Activated naive CD8-positive, alpha-beta T cell treated with anti-CD3 and anti-CD28 coated beads, Interleukin-2, amount 10 ng/mL, durations not matched to agents 7 days and 5 days (primary cell): ENCODE measurements around the gene CDV3. TPM values are rescaled to one million over a fixed set of nuclear protein-coding genes. Genes with fewer than 3 reads are reported as not detected.

ENCODE experiments used
- ATAC-seq: fragments of 150-1000 bp; cut with Tn5 transposase; one replicate; pipeline ENCODE4 v1.10.0; 2021; ENCODE audit warnings: low read depth, moderate library complexity
- POLR2A ChIA-PET: fragments of 350-600 bp; sonication (Branson Sonifier 250); formaldehyde crosslinking; loops from one replicate; lab custom pipeline; 2021; ENCODE audit warnings: antibody characterized with exemption; lab: Charles Lee
- DNase-seq: peaks from one replicate; pipeline ENCODE4 v3.0.0; 2021
- H3K27ac Mint-ChIP-seq: one replicate; pipeline ENCODE4 v1.8.0; 2022; ENCODE audit warnings: mild to moderate bottlenecking, mixed read lengths
- H3K27me3 Mint-ChIP-seq: one replicate; pipeline ENCODE4 v1.8.0; 2022; ENCODE audit warnings: mild to moderate bottlenecking, moderate library complexity, mixed read lengths
- H3K36me3 Mint-ChIP-seq: one replicate; pipeline ENCODE4 v1.8.0; 2021; ENCODE audit warnings: mild to moderate bottlenecking, mixed read lengths
- H3K4me1 Mint-ChIP-seq: one replicate; pipeline ENCODE4 v1.8.0; 2021; ENCODE audit warnings: mixed read lengths
- H3K4me3 Mint-ChIP-seq: one replicate; pipeline ENCODE4 v1.8.0; 2022; ENCODE audit warnings: mild to moderate bottlenecking, moderate library complexity, mixed read lengths
- H3K9me3 Mint-ChIP-seq: one replicate; pipeline ENCODE4 v1.8.0; 2021; ENCODE audit warnings: mixed read lengths
- total RNA-seq, 2 experiments: library from RNA; stranded (reverse); gene quantifications; one replicate each; pipeline ENCODE4 v1.2.3, GENCODE V29; 2021

CDV3 gene
- total RNA-seq, 2 experiments from 2014 or later = 183 to 200 TPM

- Mint-ChIP-seq H3K27ac (no peak overlapping the region), H3K27me3 (no peaks in the 10 kb centered on the region), H3K4me3 (no peak overlapping the region), H3K36me3 (peaks cover 42% of the 10 kb centered on the region), H3K4me1 (peaks cover 12% of the 10 kb centered on the region), H3K9me3 (no peaks in the 10 kb centered on the region)
- no peak for DNase-seq
- ATAC-seq = no peak
- POLR2A ChIA-PET = no interaction called here
Observed at GRCh38 chr3:133633439-133633838, 60.0 kb downstream of the CDV3 start.

Other genes starting within 250 kb of the CDV3 start
- gene BFSP2, start 173.6 kb upstream of the CDV3 start, total RNA-seq = not detected
- 10 to 100 TPM; 82.0 to 84.0 TPM for gene TOPBP1, start 88.3 kb downstream of the CDV3 start, total RNA-seq
- under 1 TPM; 0.60 to 0.97 TPM for gene TF, start 172.7 kb downstream of the CDV3 start, total RNA-seq
- 10 to 100 TPM; 39.3 to 39.7 TPM for gene SRPRB, start 232.1 kb downstream of the CDV3 start, total RNA-seq